Large intestine (tissue), 3 donors: ENCODE results near the gene FMNL1. TPM values are rescaled to one million over a fixed set of nuclear protein-coding genes. Genes with fewer than 3 reads are reported as not detected.

Experiments
- DNase-seq, 2 donors: peaks; one replicate each; pipeline versions ENCODE4 v3.0.0 to v3.0.0-alpha.2; 2013
- H3K27ac ChIP-seq: one replicate; pipeline ENCODE4 v1.5.1; 2013; ENCODE audit warnings: low read length
- H3K27me3 ChIP-seq: 2 replicates; pipeline ENCODE4 v1.6.1; 2013; ENCODE audit warnings: low read length; ENCODE audit not compliant: control insufficient read depth, insufficient read depth
- H3K36me3 ChIP-seq: 2 replicates; pipeline ENCODE4 v1.6.1; 2013; ENCODE audit warnings: low read length; ENCODE audit not compliant: control insufficient read depth, insufficient read depth
- H3K4me1 ChIP-seq: one replicate; pipeline ENCODE4 v1.6.1; 2013; ENCODE audit warnings: low read length; ENCODE audit not compliant: control insufficient read depth, insufficient read depth
- H3K4me3 ChIP-seq: one replicate; pipeline ENCODE4 v1.5.1; 2013; ENCODE audit warnings: low read length
- H3K9me3 ChIP-seq: one replicate; pipeline ENCODE4 v1.6.1; 2013; ENCODE audit warnings: mild to moderate bottlenecking, low read depth, low read length, moderate library complexity; ENCODE audit not compliant: control insufficient read depth
- WGBS: methylation state at CpG from one replicate; pipeline ENCODE4 v1.1.5; 2013; ENCODE audit warnings: low lambda C conversion rate; ENCODE audit not compliant: insufficient coverage; 5-methylcytosine and 5-hydroxymethylcytosine counted together
- polyA plus RNA-seq: library from polyadenylated mRNA; unstranded; fragments of 120-200 nt; gene quantifications from one replicate; pipeline ENCODE4 v1.2.1, GENCODE V29; 2013

FMNL1 gene
- polyA plus RNA-seq, 1 donor: 8.5 TPM

DNA sequence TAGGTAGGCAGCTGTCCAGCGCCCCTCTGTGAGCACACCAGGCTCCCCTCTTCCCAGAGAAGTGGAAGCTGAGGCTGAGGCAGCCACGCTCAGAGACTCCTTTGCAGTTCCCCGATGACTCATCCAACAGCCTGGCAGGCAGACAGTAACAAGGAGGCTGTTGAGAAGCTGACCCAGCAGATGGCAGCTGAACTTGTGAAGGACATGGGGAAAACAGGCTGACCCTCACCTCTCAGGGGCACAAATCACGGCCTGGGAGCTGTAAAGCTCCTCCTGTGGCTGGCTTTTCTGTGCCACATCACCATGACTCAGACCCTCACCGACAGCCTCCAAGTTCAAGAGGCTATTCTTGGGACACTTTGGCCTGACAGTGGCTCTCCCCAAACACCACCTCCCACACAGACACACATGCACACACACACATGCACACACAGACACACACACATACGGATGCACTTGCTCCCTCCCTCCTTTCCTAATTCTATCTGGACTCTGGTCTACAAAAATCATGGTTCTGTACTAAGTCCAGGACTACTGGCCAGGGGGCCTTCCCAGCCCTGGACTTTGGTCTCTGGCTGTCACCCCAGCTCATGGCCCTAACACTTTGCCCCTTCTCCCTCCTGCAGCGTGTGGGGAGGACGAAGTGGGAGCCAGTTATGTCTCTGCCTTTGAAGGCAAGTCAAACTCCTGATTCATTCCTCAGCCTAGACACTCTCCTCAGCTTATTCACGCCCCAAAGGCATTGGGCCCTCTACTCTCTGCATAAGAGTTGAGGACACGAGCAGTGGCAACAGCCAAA, 71.9 kb downstream of the FMNL1 start:
- DNase-seq: peak; percentile 63 to 81
- peak overlapping the region; percentile 58 for H3K27ac ChIP-seq
- no peaks in the 10 kb centered on the region for H3K9me3 ChIP-seq
- H3K27me3 ChIP-seq: no peaks in the 10 kb centered on the region
- peaks cover 48% of the 10 kb centered on the region for H3K4me1 ChIP-seq
- WGBS: no CpG with 5 or more reads among the region's 10 CpGs
- H3K4me3 ChIP-seq: no peak overlapping the region
- H3K36me3 ChIP-seq: peaks cover 17% of the 10 kb centered on the region

DNA sequence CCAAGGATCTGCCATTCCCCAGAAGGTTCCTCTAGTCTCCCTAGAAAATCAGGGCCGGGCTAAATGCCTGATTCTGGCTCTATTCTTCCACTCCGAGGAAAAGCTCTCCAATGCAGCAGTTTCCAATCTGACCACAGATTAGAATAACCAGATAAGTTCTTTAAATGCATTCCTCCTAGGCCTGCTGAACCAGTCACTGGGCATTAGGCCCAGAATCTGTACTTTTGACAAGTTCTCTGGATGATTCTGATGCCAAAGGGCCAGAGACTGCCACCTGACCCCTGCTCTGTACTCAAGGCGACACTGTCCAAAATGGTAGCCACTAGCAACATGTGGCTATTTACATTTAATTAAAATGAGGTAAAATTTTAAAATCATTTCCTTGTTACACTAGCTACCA, 72.8 kb downstream of the FMNL1 start:
- no peak for DNase-seq
- Histone ChIP-seq H3K36me3 (peaks cover 10% of the 10 kb centered on the region), H3K27ac (no peak overlapping the region), H3K4me3 (no peak overlapping the region), H3K27me3 (no peaks in the 10 kb centered on the region), H3K4me1 (peaks cover 39% of the 10 kb centered on the region), H3K9me3 (no peaks in the 10 kb centered on the region)
- WGBS: no CpG with 5 or more reads among the region's 3 CpGs

DNA sequence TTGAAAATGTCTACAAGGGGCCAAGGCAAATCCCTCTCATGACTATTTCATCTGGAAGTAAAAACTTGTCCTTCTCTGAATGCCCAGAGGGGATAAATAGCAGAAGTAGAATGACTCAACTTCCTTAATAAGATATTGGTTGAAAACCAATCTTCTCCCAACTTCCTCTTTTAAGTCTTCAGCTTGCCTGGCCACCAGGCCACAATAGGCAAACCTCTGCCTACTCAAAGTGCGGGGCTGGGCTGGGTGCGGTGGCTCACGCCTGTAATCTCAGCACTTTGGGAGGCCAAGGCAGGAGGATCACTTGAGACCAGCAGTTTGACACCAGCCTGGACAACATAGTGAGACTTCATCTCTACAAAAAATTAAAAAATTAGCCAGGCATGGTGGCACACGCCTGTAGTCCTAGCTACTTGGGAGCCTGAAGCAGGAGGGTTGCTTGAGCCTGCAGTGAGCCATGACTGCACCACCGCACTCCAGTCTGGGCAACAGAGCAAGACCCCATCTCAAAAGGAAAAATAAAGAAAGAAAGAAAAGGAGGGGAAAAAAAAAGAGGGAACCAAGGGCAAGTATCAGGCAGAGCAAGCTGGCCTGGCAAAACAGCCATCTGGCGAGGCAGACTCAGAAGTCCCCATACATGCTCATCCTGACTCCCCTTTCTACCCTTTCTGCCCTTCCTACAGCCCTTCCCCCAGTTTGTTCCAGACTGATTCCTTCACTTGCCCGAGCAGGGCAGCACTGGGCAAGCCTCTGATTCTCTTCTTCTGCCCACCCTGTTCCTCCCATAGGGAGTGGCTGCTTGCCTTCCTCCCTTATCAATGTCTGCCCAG, 74.5 kb downstream of the FMNL1 start:
- H3K4me1 ChIP-seq: peaks cover 39% of the 10 kb centered on the region
- DNase-seq: no peak
- H3K27ac ChIP-seq: no peak overlapping the region
- no peaks in the 10 kb centered on the region for H3K9me3 ChIP-seq
- H3K27me3 ChIP-seq: no peaks in the 10 kb centered on the region
- no peak overlapping the region for H3K4me3 ChIP-seq
- 44% methylated on average over 1 of the region's 7 CpGs for WGBS
- no peaks in the 10 kb centered on the region for H3K36me3 ChIP-seq

DNA sequence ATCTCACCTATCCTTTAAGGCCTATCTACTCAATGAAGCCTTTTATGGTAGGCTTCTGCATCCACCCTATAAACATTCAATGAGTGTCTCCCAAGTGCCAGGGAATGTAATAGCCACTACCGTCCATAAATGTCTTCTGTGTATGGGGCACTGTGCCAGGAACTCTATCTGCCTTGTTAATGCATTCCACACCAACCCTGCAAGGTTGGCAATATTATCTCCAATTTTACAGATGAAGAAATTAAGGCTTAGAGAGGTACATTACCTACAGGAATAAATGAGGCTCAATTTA, 75.1 kb downstream of the FMNL1 start:
- H3K36me3 ChIP-seq: no peaks in the 10 kb centered on the region
- H3K9me3 ChIP-seq: no peaks in the 10 kb centered on the region
- H3K27me3 ChIP-seq: no peaks in the 10 kb centered on the region
- WGBS: no CpG with 5 or more reads among the region's 1 CpG
- no peak overlapping the region for H3K27ac ChIP-seq
- no peak for DNase-seq
- no peak overlapping the region for H3K4me3 ChIP-seq
- peaks cover 35% of the 10 kb centered on the region for H3K4me1 ChIP-seq

Other genes with a start within 250 kb of the FMNL1 start
- 26.3 TPM for gene DCAKD, start 170.3 kb upstream of the FMNL1 start, polyA plus RNA-seq
- 51.0 TPM for gene NMT1, start 160.6 kb upstream of the FMNL1 start, polyA plus RNA-seq
- gene PLCD3, start 89.4 kb upstream of the FMNL1 start, polyA plus RNA-seq: 13.7 TPM
- gene ACBD4, start 86.2 kb upstream of the FMNL1 start, polyA plus RNA-seq: 16.6 TPM
- gene HEXIM1, start 73.4 kb upstream of the FMNL1 start, polyA plus RNA-seq: 36.1 TPM
- gene HEXIM2, start 60.0 kb upstream of the FMNL1 start, polyA plus RNA-seq: 11.1 TPM
- 0.24 TPM for gene SPATA32, start 40.2 kb downstream of the FMNL1 start, polyA plus RNA-seq
- gene MAP3K14, start 95.1 kb downstream of the FMNL1 start, polyA plus RNA-seq: 8.7 TPM
- gene ARHGAP27, start 211.0 kb downstream of the FMNL1 start, polyA plus RNA-seq: 90.4 TPM